Gastroesophageal sphincter (tissue), 4 donors: ENCODE data around the gene IGSF11. TPM values are rescaled to one million over a fixed set of nuclear protein-coding genes. Genes with fewer than 3 reads are reported as not detected.

Experiments
- ATAC-seq: fragments of 150-250 bp; one replicate; pipeline ENCODE4 v1.9.1; 2016; ENCODE audit warnings: mild to moderate bottlenecking, moderate library complexity
- H3K27ac ChIP-seq, 4 donors: fragments of 200-600 bp; sonication (generic) in 3 of 4; 1 replicate in 3 of 4; 2 replicates in 1 of 4; pipeline ENCODE4 v1.5.1; 2016 to 2019
- H3K27me3 ChIP-seq: fragments of 200-600 bp; sonication (generic); one replicate; pipeline ENCODE4 v1.5.1; 2019
- H3K36me3 ChIP-seq, 2 donors: fragments of 200-600 bp; sonication (generic); one replicate each; pipeline ENCODE4 v1.5.1; 2019; ENCODE audit warnings: control low read depth in 1 of 2
- H3K4me1 ChIP-seq, 3 donors: fragments of 200-600 bp; sonication (generic); 1 replicate in 2 of 3; 2 replicates in 1 of 3; pipeline ENCODE4 v1.5.1; 2016 to 2019; ENCODE audit warnings: control low read depth in 2 of 3
- H3K4me3 ChIP-seq, 2 donors: fragments of 200-600 bp; sonication (generic); one replicate each; pipeline ENCODE4 v1.5.1; 2019; ENCODE audit warnings: mild to moderate bottlenecking in 1 of 2, moderate library complexity in 1 of 2
- H3K9me3 ChIP-seq, 3 donors: fragments of 200-600 bp; sonication (generic); one replicate each; pipeline ENCODE4 v1.5.1; 2017 to 2019; ENCODE audit warnings: control low read depth in 2 of 3
- CTCF ChIP-seq, 4 experiments: fragments of 200-600 bp in 2 of 4; fragments of 450-650 bp in 2 of 4; sonication (generic) in 1 of 4; IDR thresholded peaks; one replicate each; pipeline ENCODE4 v1.5.1; 2017 to 2019; ENCODE audit warnings: antibody characterized with exemption in 4 of 4, mild to moderate bottlenecking in 2 of 4, moderate library complexity in 2 of 4
- EP300 ChIP-seq: sonication (generic); formaldehyde crosslinking; IDR thresholded peaks from one replicate; pipeline ENCODE4 v1.6.1; 2017; ENCODE audit warnings: antibody characterized with exemption, mild to moderate bottlenecking
- POLR2A ChIP-seq, 2 donors: fragments of 450-650 bp; IDR thresholded peaks; one replicate each; pipeline ENCODE4 v1.6.1; 2017; ENCODE audit warnings: antibody characterized with exemption in 2 of 2, mild to moderate bottlenecking in 2 of 2, moderate library complexity in 1 of 2
- POLR2AphosphoS5 ChIP-seq: sonication (generic); formaldehyde crosslinking; IDR thresholded peaks from one replicate; pipeline ENCODE4 v1.6.1; 2017; ENCODE audit warnings: antibody characterized with exemption
- WGBS, 2 donors: methylation state at CpG; one replicate each; pipeline ENCODE4 v1.1.5; 2018; ENCODE audit warnings: low coverage in 1 of 2; 5-methylcytosine and 5-hydroxymethylcytosine counted together
- total RNA-seq, 4 donors: library from RNA; depleted of rRNA; stranded (reverse); fragments of >200 nt; gene quantifications; one replicate each; pipeline ENCODE4 v1.1.0, GENCODE V29; 2016

The IGSF11 gene
- total RNA-seq, 4 donors from 2014 or later, result 2.0 to 20.2 (median 6.1) TPM

- H3K27ac ChIP-seq, result peak overlapping the region; percentile 64 to 79 (median 72)
- ATAC-seq, result no peak
- H3K9me3 ChIP-seq, result no peaks in the 10 kb centered on the region
- no peaks in the 10 kb centered on the region for H3K27me3 ChIP-seq
- no peaks in the 10 kb centered on the region for H3K36me3 ChIP-seq
- peaks cover 5 to 70% (median 25%) of the 10 kb centered on the region in 3 donors for H3K4me1 ChIP-seq
- WGBS, 2 donors, result 47 to 49% methylated on average over 3 of the region's 3 CpGs
- no peak overlapping the region for H3K4me3 ChIP-seq
- TF ChIP-seq POLR2AphosphoS5 (no peak), POLR2A (IDR thresholded peaks at IDR 0.05) (no peak), CTCF (IDR thresholded peaks at IDR 0.05) (no peak), EP300 (no peak)
Observed at GRCh38 chr3:118990823-118991560, 43.7 kb downstream of the IGSF11 start.

GRCh38 chr3:118988198-118989130 lies 46.2 kb downstream of the IGSF11 start:
- no peak for ATAC-seq
- 51 to 64% methylated on average over 6 of the region's 6 CpGs for WGBS, 2 donors
- H3K27ac ChIP-seq, result peak overlapping the region in 3 of 4 donors; percentile 63 to 76 (median 70)
- H3K27me3 ChIP-seq, result no peaks in the 10 kb centered on the region
- no peak overlapping the region for H3K4me3 ChIP-seq
- no peaks in the 10 kb centered on the region for H3K9me3 ChIP-seq
- TF ChIP-seq POLR2AphosphoS5, result no peak
- TF ChIP-seq EP300, result no peak
- no peak for TF ChIP-seq CTCF (IDR thresholded peaks at IDR 0.05)
- TF ChIP-seq POLR2A (IDR thresholded peaks at IDR 0.05), result no peak
- no peaks in the 10 kb centered on the region for H3K36me3 ChIP-seq
- H3K4me1 ChIP-seq, result peaks cover 5 to 77% (median 25%) of the 10 kb centered on the region in 3 donors

- Histone ChIP-seq H3K27me3 (no peaks in the 10 kb centered on the region), H3K27ac (peak overlapping the region; percentile 6 to 76 (median 66)), H3K4me1 (peaks cover 5 to 72% (median 25%) of the 10 kb centered on the region in 3 donors), H3K9me3 (no peaks in the 10 kb centered on the region), H3K36me3 (no peaks in the 10 kb centered on the region), H3K4me3 (no peak overlapping the region)
- peak; percentile 61 for TF ChIP-seq POLR2AphosphoS5
- no peak for TF ChIP-seq EP300
- WGBS, 2 donors, result 11% methylated on average over 1 to 2 of the region's 2 CpGs
- peak; percentile 55 for ATAC-seq
Observed at GRCh38 chr3:118987477-118987876, 47.2 kb downstream of the IGSF11 start.

- WGBS, 2 donors, result 73 to 75% methylated on average over 1 to 2 of the region's 2 CpGs
- no peaks in the 10 kb centered on the region for H3K36me3 ChIP-seq
- no peaks in the 10 kb centered on the region for H3K27me3 ChIP-seq
- no peak for TF ChIP-seq EP300
- TF ChIP-seq CTCF (IDR thresholded peaks at IDR 0.05), result no peak
- no peak for TF ChIP-seq POLR2A (IDR thresholded peaks at IDR 0.05)
- no peak for TF ChIP-seq POLR2AphosphoS5
- H3K27ac ChIP-seq, result peak overlapping the region; percentile 6 to 70 (median 64)
- no peak for ATAC-seq
- no peak overlapping the region for H3K4me3 ChIP-seq
- peaks cover 5 to 64% (median 23%) of the 10 kb centered on the region in 3 donors for H3K4me1 ChIP-seq
- H3K9me3 ChIP-seq, result no peaks in the 10 kb centered on the region
Observed at GRCh38 chr3:118986734-118987133, 47.9 kb downstream of the IGSF11 start.

GRCh38 chr3:118984699-118985098 lies 49.9 kb downstream of the IGSF11 start:
- ATAC-seq, result no peak
- Histone ChIP-seq H3K4me3 (no peak overlapping the region), H3K4me1 (peaks cover 5 to 44% (median 14%) of the 10 kb centered on the region in 3 donors), H3K27me3 (no peaks in the 10 kb centered on the region), H3K27ac (no peak overlapping the region), H3K9me3 (no peaks in the 10 kb centered on the region), H3K36me3 (no peaks in the 10 kb centered on the region)
- WGBS, 2 donors, result 53 to 80% methylated on average over 2 of the region's 2 CpGs
- no peak for TF ChIP-seq EP300
- TF ChIP-seq POLR2AphosphoS5, result no peak
- no peak for TF ChIP-seq POLR2A (IDR thresholded peaks at IDR 0.05)
- no peak for TF ChIP-seq CTCF (IDR thresholded peaks at IDR 0.05)
